Measurements from ENCODE around the gene CEBPE.
"Not testable (repeated sequence)": the region's sequence is repeated elsewhere in the genome, so short reads cannot be mapped to it uniquely, and the experiment has no call there.

The CEBPE gene

GRCh38 chr14:23121361-23121771 is 2.3 kb upstream of the CEBPE start:
- no peak for DNase-seq (ENCODE audit: low spot score)

GRCh38 chr14:23120541-23121251 is 1.6 kb upstream of the CEBPE start:
- peak; percentile 85 for DNase-seq (ENCODE audit: low spot score)

- no peak for DNase-seq (ENCODE audit: low spot score)
Observed at GRCh38 chr14:23119363-23120327, 590 bp upstream of the CEBPE start.

- DNase-seq (ENCODE audit: low spot score): no peak
Observed at GRCh38 chr14:23117371-23118020, 1.6 kb downstream of the CEBPE start.

- DNase-seq (ENCODE audit: low spot score): no peak
Observed at GRCh38 chr14:23115918-23116317, 3.1 kb downstream of the CEBPE start.

- no peak for DNase-seq (ENCODE audit: low spot score)
Observed at GRCh38 chr14:23115039-23115731, 3.9 kb downstream of the CEBPE start.

GRCh38 chr14:23114669-23115038 is 4.4 kb downstream of the CEBPE start:
- no peak for DNase-seq (ENCODE audit: low spot score)

- no peak for DNase-seq (ENCODE audit: low spot score)
Observed at GRCh38 chr14:23114120-23114458, 5.0 kb downstream of the CEBPE start.

GRCh38 chr14:23113431-23114119 is 5.5 kb downstream of the CEBPE start:
- DNase-seq (ENCODE audit: low spot score): no peak

- no peak for DNase-seq (ENCODE audit: low spot score)
Observed at GRCh38 chr14:23112359-23113178, 6.5 kb downstream of the CEBPE start.

GRCh38 chr14:23110579-23111365 is 8.3 kb downstream of the CEBPE start:
- DNase-seq (ENCODE audit: low spot score): no peak

GRCh38 chr14:23109769-23110168 is 9.3 kb downstream of the CEBPE start:
- DNase-seq (ENCODE audit: low spot score): no peak

- not testable (repeated sequence) for DNase-seq (ENCODE audit: low spot score)
Observed at GRCh38 chr14:23108169-23108568, 10.9 kb downstream of the CEBPE start.

- not testable (repeated sequence) for DNase-seq (ENCODE audit: low spot score)
Observed at GRCh38 chr14:23107620-23108019, 11.4 kb downstream of the CEBPE start.

- DNase-seq (ENCODE audit: low spot score): no peak
Observed at GRCh38 chr14:23106747-23107045, 12.4 kb downstream of the CEBPE start.

- DNase-seq (ENCODE audit: low spot score): no peak
Observed at GRCh38 chr14:23105348-23105824, 13.7 kb downstream of the CEBPE start.

- no peak for DNase-seq (ENCODE audit: low spot score)
Observed at GRCh38 chr14:23104591-23105347, 14.3 kb downstream of the CEBPE start, which contains the start of gene CIROP. CIROP (minus strand) TSS chr14:23104989; CDS start chr14:23104920, 69 bp downstream.

- DNase-seq (ENCODE audit: low spot score): no peak
Observed at GRCh38 chr14:23104070-23104590, 14.9 kb downstream of the CEBPE start.

- no peak for DNase-seq (ENCODE audit: low spot score)
Observed at GRCh38 chr14:23103581-23103980, 15.5 kb downstream of the CEBPE start.
